Measurements from ENCODE around the gene KRTAP19-6.

KRTAP19-6 gene

DNA sequence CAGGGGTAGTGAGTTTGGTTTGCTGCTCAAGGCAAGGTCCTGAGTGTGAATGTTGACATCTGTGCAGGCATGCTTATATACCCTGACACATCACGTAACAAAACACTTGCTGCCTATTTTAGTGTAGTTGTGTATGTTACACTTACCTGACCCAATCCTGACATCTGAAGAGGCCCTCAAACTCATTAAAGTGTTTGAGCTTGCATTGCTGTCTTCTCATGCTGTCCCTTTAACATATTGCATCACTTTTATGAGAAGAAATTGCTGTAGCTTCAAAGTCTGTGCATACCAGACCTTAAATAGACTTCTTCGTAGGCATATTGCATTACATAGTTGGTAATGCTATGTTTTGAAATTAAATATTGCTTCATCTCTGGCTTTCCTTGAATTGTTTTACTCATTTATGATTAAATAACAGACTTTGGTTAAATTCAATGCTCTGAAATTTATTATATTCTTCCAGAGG, 49.7 kb downstream of the KRTAP19-6 start, which contains the start of gene KRTAP19-3:
Gene KRTAP19-3 (minus strand): TSS at position 51 of the 466 bp plus-strand sequence. CDS start 56 bp downstream, outside the sequence.
- Histone ChIP-seq H3K36me3 (ENCODE audit: control insufficient read depth, insufficient read depth, low read length) (no peaks in the 10 kb centered on the region), H3K4me3 (replicated peaks; ENCODE audit: low read depth, low read length) (no peak within 1 kb of the TSS), H3K27me3 (replicated peaks; ENCODE audit: control insufficient read depth, insufficient read depth, low read length) (no peaks in the 10 kb centered on the region)
- TF ChIP-seq, protein P1, sequence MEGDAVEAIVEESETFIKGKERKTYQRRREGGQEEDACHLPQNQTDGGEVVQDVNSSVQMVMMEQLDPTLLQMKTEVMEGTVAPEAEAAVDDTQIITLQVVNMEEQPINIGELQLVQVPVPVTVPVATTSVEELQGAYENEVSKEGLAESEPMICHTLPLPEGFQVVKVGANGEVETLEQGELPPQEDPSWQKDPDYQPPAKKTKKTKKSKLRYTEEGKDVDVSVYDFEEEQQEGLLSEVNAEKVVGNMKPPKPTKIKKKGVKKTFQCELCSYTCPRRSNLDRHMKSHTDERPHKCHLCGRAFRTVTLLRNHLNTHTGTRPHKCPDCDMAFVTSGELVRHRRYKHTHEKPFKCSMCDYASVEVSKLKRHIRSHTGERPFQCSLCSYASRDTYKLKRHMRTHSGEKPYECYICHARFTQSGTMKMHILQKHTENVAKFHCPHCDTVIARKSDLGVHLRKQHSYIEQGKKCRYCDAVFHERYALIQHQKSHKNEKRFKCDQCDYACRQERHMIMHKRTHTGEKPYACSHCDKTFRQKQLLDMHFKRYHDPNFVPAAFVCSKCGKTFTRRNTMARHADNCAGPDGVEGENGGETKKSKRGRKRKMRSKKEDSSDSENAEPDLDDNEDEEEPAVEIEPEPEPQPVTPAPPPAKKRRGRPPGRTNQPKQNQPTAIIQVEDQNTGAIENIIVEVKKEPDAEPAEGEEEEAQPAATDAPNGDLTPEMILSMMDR (IDR thresholded peaks at IDR 0.05; ENCODE audit: insufficient read depth, low read length, poor library complexity, severe bottlenecking): no peak
- DNase-seq (ENCODE audit: extremely low read depth, insufficient read length): no peak

All from GM06990 (cell line).